Muscle layer of colon (tissue), 2 donors: ENCODE data around the gene STARD9.
"Not testable (repeated sequence)": the region's sequence is repeated elsewhere in the genome, so short reads cannot be mapped to it uniquely, and the experiment has no call there.

ENCODE experiments used
- H3K27ac ChIP-seq: one replicate; pipeline ENCODE4 v1.7.0; 2013; ENCODE audit warnings: low read depth, mild to moderate bottlenecking, low read length, moderate library complexity
- H3K27me3 ChIP-seq, 2 donors: one replicate each; pipeline ENCODE4 v1.7.0; 2013; ENCODE audit warnings: low read length in 2 of 2, mild to moderate bottlenecking in 2 of 2; ENCODE audit not compliant: insufficient read depth in 2 of 2, control insufficient read depth in 1 of 2
- H3K36me3 ChIP-seq: one replicate; pipeline ENCODE4 v1.7.0; 2013; ENCODE audit warnings: mild to moderate bottlenecking, low read length; ENCODE audit not compliant: insufficient read depth
- H3K4me1 ChIP-seq: one replicate; pipeline ENCODE4 v1.7.0; 2013; ENCODE audit warnings: mild to moderate bottlenecking, low read length; ENCODE audit not compliant: insufficient read depth
- H3K4me3 ChIP-seq, 2 donors: one replicate each; pipeline ENCODE4 v1.7.0; 2013; ENCODE audit warnings: low read length in 2 of 2, low read depth in 1 of 2, mild to moderate bottlenecking in 1 of 2, moderate library complexity in 1 of 2
- H3K9ac ChIP-seq: one replicate; pipeline ENCODE4 v1.7.0; 2013; ENCODE audit warnings: low read length
- H3K9me3 ChIP-seq: one replicate; pipeline ENCODE4 v1.7.0; 2013; ENCODE audit warnings: mild to moderate bottlenecking, low read length
- donor health status: abdominal sarcoma.
- donor health status: Adenocarcinoma of cecum.

The STARD9 gene

GRCh38 chr15:42575188-42576039 is at the start of gene STARD9:
Gene STARD9 (plus strand): TSS chr15:42575606. CDS start chr15:42575716, 110 bp downstream.
- Histone ChIP-seq H3K27me3 (no peaks in the 10 kb centered on the region), H3K4me3 (peak within 1 kb of the TSS; percentile 80 to 96), H3K4me1 (peaks cover 33% of the 10 kb centered on the region), H3K9me3 (no peaks in the 10 kb centered on the region), H3K9ac (peak within 1 kb of the TSS; percentile 83), H3K27ac (peak within 1 kb of the TSS; percentile 94), H3K36me3 (no peaks in the 10 kb centered on the region)

GRCh38 chr15:42528970-42529369 is 46.4 kb upstream of the STARD9 start:
- Histone ChIP-seq H3K27me3 (no peaks in the 10 kb centered on the region), H3K9me3 (no peaks in the 10 kb centered on the region), H3K27ac (no peak overlapping the region), H3K4me3 (no peak overlapping the region), H3K36me3 (peaks cover 25% of the 10 kb centered on the region), H3K4me1 (no peaks in the 10 kb centered on the region), H3K9ac (no peak overlapping the region)

GRCh38 chr15:42533246-42533645 is 42.2 kb upstream of the STARD9 start:
- Histone ChIP-seq H3K9ac (no peak overlapping the region), H3K27ac (no peak overlapping the region), H3K4me3 (no peak overlapping the region), H3K4me1 (no peaks in the 10 kb centered on the region), H3K9me3 (no peaks in the 10 kb centered on the region), H3K27me3 (no peaks in the 10 kb centered on the region), H3K36me3 (peaks cover 22% of the 10 kb centered on the region)

- Histone ChIP-seq H3K9me3 (no peaks in the 10 kb centered on the region), H3K9ac (no peak overlapping the region), H3K27ac (no peak overlapping the region), H3K4me3 (no peak overlapping the region), H3K36me3 (peaks cover 19% of the 10 kb centered on the region), H3K4me1 (peaks cover 21% of the 10 kb centered on the region), H3K27me3 (no peaks in the 10 kb centered on the region)
These were observed 30.4 kb upstream of the STARD9 start for GRCh38 chr15:42544853-42545629.

- peak overlapping the region; percentile 99 for H3K9ac ChIP-seq
- peak overlapping the region; percentile 99 for H3K4me3 ChIP-seq
- peaks cover 21% of the 10 kb centered on the region for H3K4me1 ChIP-seq
- H3K9me3 ChIP-seq = no peaks in the 10 kb centered on the region
- H3K27ac ChIP-seq = peak overlapping the region; percentile 83
- H3K27me3 ChIP-seq = no peaks in the 10 kb centered on the region
- H3K36me3 ChIP-seq = peaks cover 19% of the 10 kb centered on the region
These were observed 27.5 kb upstream of the STARD9 start for GRCh38 chr15:42547918-42548248.

- Histone ChIP-seq H3K9me3 (no peaks in the 10 kb centered on the region), H3K4me3 (peak within 1 kb of the TSS; percentile 99), H3K27ac (peak within 1 kb of the TSS; percentile 83), H3K4me1 (peaks cover 21% of the 10 kb centered on the region), H3K27me3 (no peaks in the 10 kb centered on the region), H3K9ac (peak within 1 kb of the TSS; percentile 99), H3K36me3 (peaks cover 17% of the 10 kb centered on the region)
These were observed 27.0 kb upstream of the STARD9 start, which contains the start of the genes HAUS2 and LRRC57 for GRCh38 chr15:42548249-42549031. Gene HAUS2 (plus strand): TSS chr15:42548838. CDS start chr15:42548873, 35 bp downstream. Gene LRRC57 (minus strand): TSS chr15:42548793. CDS start chr15:42548434, 359 bp downstream.

- peaks cover 10% of the 10 kb centered on the region for H3K36me3 ChIP-seq
- H3K27ac ChIP-seq = peak overlapping the region; percentile 83
- H3K4me3 ChIP-seq = peak overlapping the region; percentile 99
- H3K27me3 ChIP-seq = no peaks in the 10 kb centered on the region
- H3K4me1 ChIP-seq = peaks cover 21% of the 10 kb centered on the region
- no peaks in the 10 kb centered on the region for H3K9me3 ChIP-seq
- H3K9ac ChIP-seq = peak overlapping the region; percentile 99
These were observed 26.3 kb upstream of the STARD9 start for GRCh38 chr15:42549032-42549491.

- H3K4me1 ChIP-seq = peaks cover 21% of the 10 kb centered on the region
- no peaks in the 10 kb centered on the region for H3K9me3 ChIP-seq
- no peak overlapping the region for H3K27ac ChIP-seq
- H3K36me3 ChIP-seq = peaks cover 2% of the 10 kb centered on the region
- no peak overlapping the region for H3K4me3 ChIP-seq
- H3K9ac ChIP-seq = no peak overlapping the region
- H3K27me3 ChIP-seq = no peaks in the 10 kb centered on the region
These were observed 25.5 kb upstream of the STARD9 start for GRCh38 chr15:42549741-42550392.

GRCh38 chr15:42553554-42553953 is 21.9 kb upstream of the STARD9 start:
- H3K9ac ChIP-seq = no peak overlapping the region
- H3K4me1 ChIP-seq = no peaks in the 10 kb centered on the region
- no peaks in the 10 kb centered on the region for H3K36me3 ChIP-seq
- no peak overlapping the region for H3K27ac ChIP-seq
- H3K4me3 ChIP-seq = no peak overlapping the region
- no peaks in the 10 kb centered on the region for H3K27me3 ChIP-seq
- H3K9me3 ChIP-seq = no peaks in the 10 kb centered on the region

- H3K4me3 ChIP-seq, H3K27ac ChIP-seq, H3K4me1 ChIP-seq, H3K9me3 ChIP-seq, H3K9ac ChIP-seq, H3K27me3 ChIP-seq: not testable (repeated sequence)
- H3K36me3 ChIP-seq = peaks cover 21% of the 10 kb centered on the region
These were observed 18.7 kb upstream of the STARD9 start for GRCh38 chr15:42556550-42557207.
